SHP77 treated with DMSO at 0.1 percent for 48 hours (cell line): ENCODE results near the gene EDEM2.
"Not testable (repeated sequence)": the region's sequence is repeated elsewhere in the genome, so short reads cannot be mapped to it uniquely, and the experiment has no call there.

Source experiments
- DNase-seq: peaks from one replicate; lab custom pipeline; 2025; lab: John Stamatoyannopoulos, UW

EDEM2 gene

DNA sequence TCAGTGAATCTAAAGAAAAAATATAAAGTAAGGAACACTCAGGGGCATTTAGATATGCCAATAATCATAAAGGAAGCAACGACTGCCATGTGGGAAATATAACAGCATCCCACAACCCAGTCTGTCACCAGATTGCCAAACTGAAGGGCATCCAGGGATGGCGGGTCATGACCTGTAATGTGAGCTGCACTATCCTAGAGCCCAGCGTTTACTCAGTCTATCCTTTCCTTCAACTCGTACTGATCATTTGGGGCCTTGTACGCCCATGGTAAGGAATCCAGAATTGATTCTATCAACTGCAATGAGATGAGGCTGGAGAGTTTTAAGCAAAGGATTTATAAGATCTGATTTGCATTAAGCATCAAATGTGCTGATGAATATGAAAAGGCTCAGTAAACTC is 59.8 kb downstream of the EDEM2 start:
- no peak for DNase-seq

DNA sequence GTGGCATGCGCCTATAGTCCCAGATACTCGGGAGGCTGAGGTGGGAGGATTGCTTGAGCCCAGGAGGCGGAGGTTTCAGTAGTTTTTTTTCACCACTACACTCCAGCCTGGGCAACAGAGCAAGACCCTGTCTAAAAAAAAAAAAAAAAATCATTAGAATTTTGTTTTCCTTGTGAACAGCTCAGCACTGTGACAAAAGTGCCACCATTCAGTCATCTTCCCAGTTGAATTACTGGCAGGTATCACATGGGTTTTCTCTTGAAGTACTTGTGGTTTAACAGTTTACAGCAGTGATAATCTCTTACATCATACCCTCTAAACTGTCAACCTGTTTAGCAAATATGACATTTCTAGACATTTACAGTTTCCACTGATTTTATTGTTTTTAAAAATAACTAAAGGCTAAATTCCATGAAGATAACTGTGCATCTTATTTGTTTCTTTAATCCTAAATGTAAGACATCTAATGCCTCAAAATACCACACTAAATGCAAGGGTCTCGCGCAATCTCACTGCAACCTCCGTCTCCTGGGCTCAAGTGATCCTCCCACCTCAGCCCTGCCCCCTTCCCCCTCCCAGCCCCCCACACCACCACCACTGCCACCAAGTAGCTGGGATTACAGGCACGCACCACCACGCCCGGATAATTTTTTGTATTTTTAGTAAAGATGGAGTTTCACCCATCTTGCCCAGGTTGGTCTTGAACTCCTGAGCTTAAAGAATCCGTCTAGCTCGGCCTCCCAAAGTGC is 61.5 kb downstream of the EDEM2 start:
- no peak for DNase-seq

DNA sequence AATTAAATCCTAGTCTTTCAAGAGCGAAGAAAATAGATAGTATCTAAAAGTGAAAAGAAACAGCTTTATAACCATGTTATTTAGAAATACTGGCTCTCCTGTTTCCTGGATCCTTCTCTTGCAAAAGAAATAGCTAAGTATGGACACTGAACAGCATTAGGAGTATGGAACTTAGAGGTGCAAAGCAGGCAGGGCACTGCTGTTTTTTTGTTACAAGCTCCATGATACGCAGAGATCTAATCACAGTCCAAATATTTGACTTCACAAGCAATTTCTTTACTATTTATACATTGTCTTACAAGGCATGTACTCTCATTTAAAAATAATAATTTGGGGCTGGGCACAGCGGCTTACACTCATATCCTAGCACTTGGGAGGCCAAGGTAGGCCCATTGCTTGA is 62.1 kb downstream of the EDEM2 start:
- no peak for DNase-seq

DNA sequence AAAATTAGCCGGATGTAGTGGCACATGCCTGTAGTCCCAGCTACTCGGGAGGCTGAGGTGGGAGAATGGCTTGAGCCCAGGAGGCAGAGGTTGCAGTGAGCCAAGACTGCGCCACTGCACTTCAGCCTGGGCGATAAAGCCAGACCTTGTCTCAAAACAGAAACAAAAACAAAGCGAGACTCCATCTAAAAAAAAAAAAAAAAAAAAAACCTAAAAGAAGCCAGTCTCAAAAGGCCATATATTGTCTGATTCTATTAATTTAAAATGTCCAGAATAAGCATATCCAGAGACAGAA is 66.8 kb downstream of the EDEM2 start:
- not testable (repeated sequence) for DNase-seq

DNA sequence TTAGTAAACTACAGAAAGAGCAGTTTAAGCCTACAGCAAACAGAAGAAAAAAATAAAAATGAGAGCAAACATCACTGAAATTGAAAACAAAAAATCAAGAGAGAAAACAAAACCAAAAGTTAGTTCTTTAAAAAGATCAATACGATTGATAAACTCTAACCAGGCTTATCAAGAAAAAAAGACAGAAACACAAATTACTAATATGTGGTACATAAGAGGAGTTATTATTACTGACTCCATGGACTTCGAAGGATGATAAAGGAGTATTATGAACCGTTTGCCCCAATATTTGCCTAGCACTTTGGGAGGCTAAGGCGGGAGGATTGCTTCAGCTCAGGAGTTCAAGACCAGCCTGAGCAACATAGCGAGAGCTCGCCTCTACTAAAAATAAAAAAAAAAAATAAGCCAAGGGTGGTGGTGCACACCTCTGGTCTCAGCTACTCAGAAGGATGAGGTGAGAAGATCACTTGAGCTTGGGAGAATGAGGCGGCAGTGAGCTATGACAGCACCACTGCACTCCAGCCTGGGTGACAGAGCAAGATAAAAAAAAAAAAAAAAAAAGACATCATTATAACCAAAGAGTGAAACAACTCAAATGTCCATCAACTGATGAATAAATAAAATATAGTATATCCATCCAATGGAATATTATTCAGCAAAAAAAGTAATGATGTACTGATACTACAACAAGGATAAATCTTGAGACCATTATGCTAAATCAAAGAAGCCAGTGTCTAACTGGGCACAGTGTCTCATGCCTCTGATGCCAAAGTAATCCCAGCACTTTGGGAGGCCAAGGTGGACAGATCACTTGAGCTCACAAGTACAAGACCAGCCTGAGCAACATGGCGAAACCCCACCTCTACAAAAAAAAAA is 67.4 kb downstream of the EDEM2 start:
- DNase-seq = no peak

- no peak for DNase-seq
Observed at GRCh38 chr20:35077872-35078271, 69.3 kb downstream of the EDEM2 start.

DNA sequence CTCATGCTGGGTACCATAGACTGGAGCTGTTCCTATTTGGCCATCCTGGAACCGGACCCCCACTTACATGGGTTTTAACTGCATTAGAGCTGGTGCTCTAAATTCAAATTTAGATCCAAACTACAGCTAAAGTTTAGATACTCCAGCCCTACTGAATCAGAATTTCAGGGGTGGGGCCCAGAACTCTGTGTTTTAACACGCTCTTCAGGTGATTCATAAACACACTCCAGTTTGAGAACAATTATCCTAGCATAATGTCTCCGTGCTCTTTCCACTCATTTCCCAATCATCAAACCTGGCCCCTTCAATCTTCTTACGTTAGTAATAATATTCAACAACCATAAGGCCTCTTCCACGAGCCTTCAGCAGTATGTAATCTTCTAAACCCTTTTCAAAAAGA is 69.8 kb downstream of the EDEM2 start:
- DNase-seq = no peak

- not testable (repeated sequence) for DNase-seq
Observed at GRCh38 chr20:35071436-35072153, 75.5 kb downstream of the EDEM2 start.

DNA sequence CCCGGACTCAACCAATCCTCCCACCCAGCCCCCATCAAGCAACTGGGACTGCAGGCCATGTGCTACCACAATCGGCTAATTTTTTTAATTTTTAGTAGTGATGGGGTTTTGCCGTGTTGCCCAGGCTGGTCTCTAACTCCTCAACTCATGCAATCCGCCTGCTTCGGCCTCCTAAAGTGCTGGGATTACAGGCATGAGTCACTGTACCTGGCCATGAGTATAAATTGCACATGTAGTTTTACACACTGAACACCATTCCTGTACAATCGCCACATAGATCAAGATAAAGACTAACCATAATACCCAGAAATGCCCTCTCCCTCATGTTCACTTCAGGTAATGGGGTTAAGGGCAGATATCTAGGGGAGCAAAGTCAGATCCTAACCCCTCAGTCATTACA is 80.9 kb downstream of the EDEM2 start:
- DNase-seq = no peak
